HepG2 (cell line): ENCODE measurements around the gene PNMA3.

ENCODE experiments used
- POLR2AphosphoS2 ChIP-seq: IDR thresholded peaks from 2 replicates; pipeline ENCODE4 v1.6.1; 2011; ENCODE audit warnings: low read depth, low read length, improper control_type of control experiment
- ZNF451 ChIP-seq: sonication (generic); formaldehyde crosslinking; IDR thresholded peaks from 2 replicates; pipeline ENCODE4 v1.5.0; 2020; ENCODE audit warnings: mild to moderate bottlenecking, missing genetic modification reagents

DNA sequence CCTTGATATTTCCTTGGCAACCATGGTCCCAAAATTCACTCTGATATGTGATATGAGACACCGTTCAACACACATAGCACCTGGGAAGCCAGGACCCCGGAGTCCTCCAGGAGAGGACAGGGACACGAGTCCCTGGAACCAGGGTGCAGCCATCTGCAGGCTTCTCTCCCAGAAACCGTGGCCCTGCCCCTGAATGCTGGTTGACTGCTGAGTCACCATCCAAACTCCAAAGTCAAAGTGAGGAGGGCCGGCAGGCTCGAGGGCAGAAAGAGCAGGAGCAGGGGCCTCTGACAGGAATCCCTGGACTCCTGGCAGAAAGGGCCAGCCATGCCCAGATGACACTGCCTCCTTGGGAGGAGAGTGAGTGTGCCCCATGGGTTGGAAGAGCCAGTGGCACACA lies 9.1 kb downstream of the PNMA3 start:
- TF ChIP-seq POLR2AphosphoS2 (no peak), ZNF451 (CRISPR knock-in tag) (no peak)
